Cardiac septum (tissue), 1 donor: ENCODE data around the gene SLC34A1. TPM values are rescaled to one million over a fixed set of nuclear protein-coding genes. Genes with fewer than 3 reads are reported as not detected.

Source experiments
- DNase-seq: peaks from one replicate; pipeline ENCODE4 v3.0.0-alpha.2; 2020; ENCODE audit warnings: low spot score
- intact Hi-C: fragments of 100-400 bp; cut with DNase I; formaldehyde crosslinking; loops from one replicate; pipeline ENCODE4 v1.14.0; 2022
- total RNA-seq: library from RNA; stranded (reverse); fragmentation: NEBNext Ultra II Directional; extraction: Animal tissue kit (Norgen Biotek cat#: 25700); gene quantifications from one replicate; pipeline ENCODE4 v1.2.1, GENCODE V29; 2021
- donor health status: DM: no; HTN: no; CAD: no.

Gene SLC34A1
- total RNA-seq, 1 donor from 2014 or later, result not detected

DNA sequence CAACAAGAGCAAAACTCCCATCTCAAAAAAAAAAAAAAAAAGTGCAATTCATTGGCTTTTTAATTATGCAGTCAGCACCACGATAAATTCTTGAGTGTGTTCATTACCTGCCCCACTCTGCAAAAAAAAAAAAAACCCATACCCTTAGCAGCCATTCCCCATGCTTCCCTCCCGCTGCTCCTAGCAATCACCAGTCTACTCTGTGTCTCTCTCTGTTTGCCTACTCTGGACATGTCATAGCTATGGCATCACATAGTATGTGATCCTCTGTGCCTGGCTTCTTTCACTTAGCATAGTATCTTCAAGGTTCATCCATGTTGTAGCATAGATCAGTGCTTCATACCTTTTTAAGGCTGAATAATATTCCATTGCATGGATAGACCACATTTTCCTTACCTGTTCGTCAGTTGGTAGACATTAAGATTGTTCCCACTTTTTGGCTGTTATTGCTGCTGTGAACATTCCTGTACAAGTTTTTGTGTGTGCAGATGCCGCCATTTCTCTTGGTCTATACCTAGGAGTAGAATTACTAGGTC lies 55.4 kb downstream of the SLC34A1 start:
- intact Hi-C loops, result no loop called here
- no peak for DNase-seq

DNA sequence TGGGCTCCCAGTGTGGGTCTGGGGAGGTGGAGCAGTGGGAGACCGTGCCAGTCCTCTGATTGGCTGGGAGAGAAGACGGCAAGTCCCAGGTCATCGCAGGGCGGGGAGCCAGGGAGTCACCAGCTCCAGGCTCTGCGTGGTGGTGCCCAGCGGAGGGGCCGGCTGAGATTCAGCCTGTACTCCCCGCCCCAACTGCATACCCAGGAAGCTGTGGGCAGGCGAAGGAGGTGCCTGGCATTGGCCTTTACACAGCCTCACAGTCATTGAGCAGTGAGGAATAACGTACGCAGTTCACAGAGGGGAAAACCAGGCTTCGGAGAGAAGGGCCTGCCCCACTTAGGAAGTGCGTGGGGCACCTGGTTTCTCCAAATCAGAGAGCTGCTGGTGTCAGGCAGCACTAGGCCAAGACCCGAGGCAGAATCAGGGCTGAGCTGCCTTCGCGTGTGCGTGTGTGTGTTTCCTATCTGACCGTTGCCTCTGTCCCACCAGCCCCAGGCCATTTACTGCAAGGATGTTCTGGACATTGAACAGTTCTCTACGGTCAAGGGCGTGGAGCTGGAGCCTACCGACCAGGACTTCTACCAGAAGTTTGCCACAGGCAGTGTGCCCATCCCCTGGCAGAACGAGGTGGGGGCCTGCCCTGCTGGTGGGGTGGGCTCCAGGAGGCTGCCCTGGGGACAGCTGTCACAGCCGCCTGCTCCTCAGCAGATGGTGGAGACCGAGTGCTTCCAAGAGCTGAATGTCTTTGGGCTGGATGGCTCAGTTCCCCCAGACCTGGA lies 56.2 kb downstream of the SLC34A1 start:
- intact Hi-C loops, result no loop called here
- DNase-seq, result no peak

DNA sequence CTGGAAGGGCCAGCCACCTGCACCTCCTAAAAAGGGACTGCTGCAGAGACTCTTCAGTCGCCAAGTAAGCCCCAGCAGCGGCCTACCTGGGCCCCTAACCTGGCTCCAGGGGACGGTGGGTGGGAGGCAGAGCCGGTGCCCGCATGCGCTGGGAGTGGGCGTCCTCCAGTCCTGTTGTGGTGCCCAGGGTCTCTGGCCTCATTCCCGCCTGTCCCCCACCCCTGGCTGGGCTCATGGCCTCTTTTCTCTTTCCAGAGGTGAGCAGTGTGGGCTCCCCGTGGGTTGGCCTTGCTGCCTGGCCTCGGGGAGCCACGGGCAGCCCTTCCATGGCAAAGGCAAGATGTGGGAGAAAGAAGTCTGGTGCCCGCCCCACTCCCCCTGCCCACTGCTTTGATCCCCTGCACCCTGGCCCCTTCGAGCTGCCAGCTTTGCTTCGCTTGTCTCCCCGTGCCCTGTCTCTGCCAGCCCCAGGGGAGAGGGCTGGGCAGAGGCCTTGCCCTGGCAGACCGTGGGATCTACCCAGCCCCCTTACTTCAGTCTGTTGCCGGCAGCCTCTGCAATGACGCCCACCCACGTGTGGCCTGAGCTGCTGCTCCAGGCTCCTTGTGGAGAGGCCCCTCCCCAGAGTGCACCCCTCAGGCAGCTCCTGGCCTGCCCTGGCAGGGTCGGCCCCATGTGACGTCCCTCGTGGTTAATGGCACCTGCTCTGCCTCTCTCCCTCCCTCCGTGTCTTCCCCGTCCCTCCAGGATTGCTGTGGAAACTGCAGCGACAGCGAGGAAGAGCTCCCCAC lies 57.0 kb downstream of the SLC34A1 start:
- no peak for DNase-seq
- intact Hi-C loops, result no loop called here

GRCh38 chr5:177442066-177442826 lies 58.0 kb downstream of the SLC34A1 start:
- intact Hi-C loops, result no loop called here
- no peak for DNase-seq

DNA sequence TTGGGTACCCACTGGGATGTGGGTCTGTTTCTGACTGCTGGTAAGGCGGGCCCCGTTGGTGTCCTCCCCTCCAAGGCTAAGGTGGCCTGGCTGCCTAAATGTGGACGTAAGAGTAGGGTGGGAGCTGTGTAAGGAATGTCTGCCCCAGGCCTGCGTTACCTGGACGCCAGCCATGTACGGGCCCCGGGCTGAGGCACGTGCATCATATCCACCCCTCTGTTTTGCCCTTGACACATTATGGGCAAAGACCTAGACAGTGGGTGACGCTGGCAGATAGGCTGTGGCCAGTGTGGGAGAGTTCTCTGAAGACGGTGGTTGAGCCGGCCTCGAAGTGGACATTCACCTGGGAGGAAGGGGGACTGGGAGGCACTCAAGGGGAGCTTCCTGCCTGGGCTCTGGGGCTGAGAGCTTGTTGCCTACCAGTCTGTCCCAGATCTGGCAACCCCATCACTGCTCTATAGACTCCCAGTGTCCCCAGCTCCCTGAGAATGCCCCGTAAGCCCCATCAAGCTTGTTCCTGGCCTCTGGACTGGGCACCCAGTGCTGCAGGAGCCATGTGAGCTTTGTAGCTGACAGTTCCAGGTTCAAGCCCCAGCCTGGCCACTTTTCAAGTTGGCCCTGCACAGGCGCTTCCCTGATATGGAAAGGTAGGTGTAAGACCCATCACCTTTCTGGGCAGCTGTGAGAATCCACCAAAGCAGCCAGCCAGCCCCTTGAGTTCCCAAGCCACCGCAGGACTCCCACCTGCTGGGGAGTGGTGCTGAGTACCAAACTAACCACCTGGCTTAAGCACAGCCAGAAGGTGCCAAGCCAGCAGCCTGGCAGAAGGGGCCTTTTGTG lies 59.1 kb downstream of the SLC34A1 start:
- no peak for DNase-seq
- intact Hi-C loops, result no loop called here

GRCh38 chr5:177444106-177445051 lies 60.1 kb downstream of the SLC34A1 start:
- intact Hi-C loops, result no loop called here

DNA sequence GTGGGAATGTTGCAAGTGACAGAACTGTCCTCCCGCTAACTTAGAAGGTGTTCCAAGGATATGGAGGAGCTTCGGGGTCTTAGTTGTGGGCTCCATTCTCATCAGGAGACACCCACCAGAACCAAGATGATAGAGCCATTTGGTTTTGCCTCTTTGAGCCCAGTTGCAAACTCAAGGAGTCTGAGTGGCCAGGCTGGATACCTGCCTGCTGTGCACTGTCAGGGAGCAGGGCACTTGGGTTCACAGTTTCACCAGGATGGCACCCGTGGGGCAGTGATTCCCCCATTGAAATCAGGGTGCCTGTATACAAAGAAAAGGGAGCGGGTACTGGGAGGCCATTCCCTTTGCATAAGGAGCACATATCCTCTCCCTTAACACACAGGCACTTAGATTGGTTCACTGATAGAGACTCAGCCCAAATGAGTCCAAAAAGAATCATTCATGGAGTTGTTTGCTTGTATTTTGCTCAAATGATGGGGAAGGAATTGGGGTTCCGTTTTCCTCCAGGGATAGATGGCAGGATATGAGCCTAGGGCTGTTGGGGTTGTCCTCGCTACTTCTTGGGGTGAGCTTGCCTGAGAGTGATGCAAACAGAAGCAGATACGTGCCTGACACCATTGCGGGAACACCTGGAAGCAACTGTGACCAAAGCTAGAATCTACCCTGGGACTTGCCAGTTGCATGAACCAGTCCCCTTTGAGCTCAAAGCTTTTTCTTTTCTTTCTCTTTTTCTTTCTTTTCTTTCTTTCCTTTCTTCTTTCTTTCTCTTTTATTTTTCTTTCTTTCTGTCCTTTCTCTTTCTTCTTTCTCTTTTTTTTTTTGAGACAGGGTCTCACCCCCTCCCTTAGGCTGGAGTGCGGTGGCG lies 61.0 kb downstream of the SLC34A1 start:
- intact Hi-C loops, result no loop called here
- no peak for DNase-seq

More at GRCh38 chr5:177444106-177445051, 60.1 kb downstream of the SLC34A1 start:
- DNase-seq, result no peak

GRCh38 chr5:177445917-177446199 lies 61.6 kb downstream of the SLC34A1 start:
- DNase-seq, result no peak
- intact Hi-C loops, result no loop called here

DNA sequence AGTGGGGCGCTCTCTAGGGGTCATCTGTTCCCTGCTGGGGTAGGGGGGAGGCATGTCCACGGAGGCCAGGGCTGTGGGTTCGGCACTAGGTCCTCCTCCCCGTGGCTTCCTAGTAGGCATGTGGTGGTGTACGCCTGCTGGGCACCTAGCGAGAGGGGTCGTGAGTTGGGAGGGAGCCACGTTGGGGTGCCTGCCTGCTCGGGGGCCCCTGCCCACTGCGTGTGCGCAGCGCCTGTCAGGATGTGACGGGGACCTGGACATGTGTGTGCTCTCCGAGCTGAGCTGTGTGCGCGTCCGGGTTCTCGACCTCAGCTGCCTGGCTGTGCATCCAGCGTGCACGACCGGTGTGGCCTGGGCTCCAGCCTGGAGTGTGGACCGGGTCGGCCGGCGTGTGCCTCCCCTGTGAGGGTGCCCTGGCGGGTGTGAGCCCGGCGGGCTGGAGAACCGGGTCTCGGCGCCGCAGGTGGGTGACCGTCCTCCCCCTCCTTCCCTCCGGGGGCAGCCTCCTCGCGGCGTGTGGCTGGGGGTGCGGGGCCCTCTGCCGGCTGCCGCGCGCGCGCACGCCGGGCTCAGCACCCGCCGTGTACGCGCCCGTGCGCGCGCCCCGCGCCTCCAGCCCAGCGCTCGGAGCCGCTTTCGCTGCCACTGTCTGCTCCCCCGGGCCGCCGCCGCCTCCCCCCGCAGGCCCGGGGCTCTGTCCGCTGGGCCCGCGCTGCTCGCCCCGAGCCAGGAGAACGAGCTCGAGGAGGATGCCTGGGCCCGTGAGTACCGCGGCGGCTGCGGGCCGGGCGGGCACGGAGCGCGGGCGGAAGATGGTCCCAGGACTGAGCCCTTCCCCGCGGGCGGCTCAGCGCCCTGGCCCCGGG lies 62.2 kb downstream of the SLC34A1 start, which contains the start of gene PRR7:
Gene PRR7, plus strand, starts transcription at position 615 of the 866 bp plus-strand sequence. CDS start 8,254 bp downstream, outside the sequence.
- no peak for DNase-seq
- intact Hi-C loops, result no loop called here

GRCh38 chr5:177447066-177447610 lies 62.9 kb downstream of the SLC34A1 start:
- DNase-seq, result no peak
- intact Hi-C loops, result no loop called here

- DNase-seq, result no peak
- intact Hi-C loops, result no loop called here
These were observed 63.5 kb downstream of the SLC34A1 start for GRCh38 chr5:177447611-177448243.

Other genes with a start within 250 kb of the SLC34A1 start
- gene RAB24, start 80.7 kb upstream of the SLC34A1 start, total RNA-seq, result 19.0 TPM
- gene PRELID1, start 80.6 kb upstream of the SLC34A1 start, total RNA-seq, result 49.8 TPM
- 1.9 TPM for gene MXD3, start 72.5 kb upstream of the SLC34A1 start, total RNA-seq
- 67.5 TPM for gene LMAN2, start 32.8 kb upstream of the SLC34A1 start, total RNA-seq
- 4.3 TPM for gene RGS14, start 26.5 kb upstream of the SLC34A1 start, total RNA-seq
- not detected for gene PFN3, start 16.2 kb downstream of the SLC34A1 start, total RNA-seq
- gene F12, start 25.1 kb downstream of the SLC34A1 start, total RNA-seq, result not detected
- gene GRK6, start 42.2 kb downstream of the SLC34A1 start, total RNA-seq, result 20.2 TPM
- 5.1 TPM for gene PRR7, start 62.4 kb downstream of the SLC34A1 start, total RNA-seq
- 27.5 TPM for gene DBN1, start 89.2 kb downstream of the SLC34A1 start, total RNA-seq
- 133 TPM for gene PDLIM7, start 113.2 kb downstream of the SLC34A1 start, total RNA-seq
- 4.7 TPM for gene DOK3, start 125.4 kb downstream of the SLC34A1 start, total RNA-seq
- gene DDX41, start 132.5 kb downstream of the SLC34A1 start, total RNA-seq, result 37.9 TPM
- 25.4 TPM for gene FAM193B, start 170.1 kb downstream of the SLC34A1 start, total RNA-seq
- 94.9 TPM for gene TMED9, start 207.8 kb downstream of the SLC34A1 start, total RNA-seq
- 16.1 TPM for gene B4GALT7, start 215.7 kb downstream of the SLC34A1 start, total RNA-seq